IMR-90 (cell line): ENCODE results near the gene ASB7. TPM values are rescaled to one million over a fixed set of nuclear protein-coding genes. Genes with fewer than 3 reads are reported as not detected.

Experiments used
- ATAC-seq: fragments of 200-7000 bp; cut with Tn5 transposase; 2 replicates; pipeline ENCODE4 v1.9.1; 2020; ENCODE audit warnings: low read depth, mild to moderate bottlenecking, moderate library complexity
- BruUV-seq: library from RNA; stranded (reverse); fragments of 400-500 nt; replicated peaks from 2 replicates; lab custom pipeline; 2021; lab: Mats Ljungman, UMichigan
- CTCF ChIA-PET: fragments of 300-600 bp; formaldehyde crosslinking; extraction: SDS; loops from one replicate; lab custom pipeline; 2021; ENCODE audit warnings: antibody characterized with exemption; lab: Yijun Ruan, JAX
- POLR2A ChIA-PET: fragments of 300-600 bp; sonication (Branson Sonifier 250); formaldehyde crosslinking; loops from one replicate; lab custom pipeline; 2022; ENCODE audit warnings: antibody characterized with exemption; ENCODE audit not compliant: unreplicated experiment; lab: Charles Lee
- DNase-seq: peaks from one replicate; pipeline ENCODE4 v3.0.0; 2013
- H2AFZ ChIP-seq: replicated peaks from 2 replicates; pipeline ENCODE3; 2013; ENCODE audit warnings: low read length, mild to moderate bottlenecking; ENCODE audit not compliant: poor library complexity
- H2AK5ac ChIP-seq: 2 replicates; pipeline ENCODE4 v1.6.1; 2013; ENCODE audit warnings: low read depth, low read length, inconsistent platforms
- H2AK9ac ChIP-seq: replicated peaks from 2 replicates; pipeline ENCODE3; 2013; ENCODE audit warnings: mild to moderate bottlenecking, low read depth, low read length, moderate library complexity; ENCODE audit not compliant: poor library complexity
- H2BK120ac ChIP-seq: 2 replicates; pipeline ENCODE4 v1.6.1; 2013; ENCODE audit warnings: low read depth, low read length, inconsistent platforms
- H2BK15ac ChIP-seq: 3 replicates; pipeline ENCODE4 v1.6.1; 2013; ENCODE audit warnings: low read depth, low read length, inconsistent platforms
- H2BK20ac ChIP-seq: 2 replicates; pipeline ENCODE4 v1.6.1; 2013; ENCODE audit warnings: low read depth, mild to moderate bottlenecking, inconsistent platforms, low read length, moderate library complexity
- H2BK5ac ChIP-seq: 2 replicates; pipeline ENCODE4 v1.6.1; 2013; ENCODE audit warnings: mild to moderate bottlenecking, low read depth, low read length, inconsistent platforms; ENCODE audit not compliant: poor library complexity, severe bottlenecking
- H3K14ac ChIP-seq: replicated peaks from 2 replicates; pipeline ENCODE4 v1.6.1; 2013; ENCODE audit warnings: low read depth, low read length, inconsistent platforms
- H3K18ac ChIP-seq: 2 replicates; pipeline ENCODE4 v1.6.1; 2013; ENCODE audit warnings: low read depth, low read length, control low read depth
- H3K23ac ChIP-seq: 2 replicates; pipeline ENCODE4 v1.6.1; 2013; ENCODE audit warnings: low read depth, low read length, inconsistent platforms
- H3K27ac ChIP-seq: 2 replicates; pipeline ENCODE4 v1.5.1; 2013; ENCODE audit warnings: mild to moderate bottlenecking, control low read depth, low read length; ENCODE audit not compliant: insufficient read depth
- H3K27me3 ChIP-seq: 2 replicates; pipeline ENCODE4 v1.6.1; 2013; ENCODE audit warnings: low read length; ENCODE audit not compliant: control insufficient read depth, insufficient read depth
- H3K36me3 ChIP-seq: 2 replicates; pipeline ENCODE4 v1.6.1; 2013; ENCODE audit warnings: low read length, mixed read lengths; ENCODE audit not compliant: control insufficient read depth, insufficient read depth
- H3K4ac ChIP-seq: 2 replicates; pipeline ENCODE4 v1.6.1; 2013; ENCODE audit warnings: low read depth, low read length, inconsistent platforms
- H3K4me1 ChIP-seq: 2 replicates; pipeline ENCODE4 v1.6.1; 2013; ENCODE audit warnings: low read length, mixed read lengths; ENCODE audit not compliant: control insufficient read depth, insufficient read depth
- H3K4me2 ChIP-seq: 2 replicates; pipeline ENCODE4 v1.6.1; 2013; ENCODE audit warnings: low read depth, mild to moderate bottlenecking, control low read depth, low read length, moderate library complexity
- H3K4me3 ChIP-seq: 2 replicates; pipeline ENCODE4 v1.5.1; 2013; ENCODE audit warnings: low read depth, mild to moderate bottlenecking, control low read depth, low read length, moderate library complexity; ENCODE audit not compliant: insufficient read depth
- H3K56ac ChIP-seq: 2 replicates; pipeline ENCODE4 v1.6.1; 2013; ENCODE audit warnings: low read length, inconsistent platforms; ENCODE audit not compliant: insufficient read depth; ENCODE audit errors: extremely low read depth
- H3K79me1 ChIP-seq, 2 experiments: 2 replicates each; pipeline ENCODE4 v1.6.1; 2013; ENCODE audit warnings: low read length in 2 of 2, inconsistent platforms in 1 of 2, low read depth in 1 of 2
- H3K9ac ChIP-seq: 2 replicates; pipeline ENCODE4 v1.6.1; 2013; ENCODE audit warnings: low read depth, low read length, control low read depth
- H3K9me1 ChIP-seq: 2 replicates; pipeline ENCODE4 v1.6.1; 2013; ENCODE audit warnings: low read length, inconsistent platforms; ENCODE audit not compliant: insufficient read depth
- H3K9me3 ChIP-seq: 2 replicates; pipeline ENCODE4 v1.6.1; 2013; ENCODE audit warnings: low read length; ENCODE audit not compliant: control insufficient read depth, insufficient read depth
- H4K20me1 ChIP-seq: 2 replicates; pipeline ENCODE4 v1.6.1; 2013; ENCODE audit warnings: low read length, inconsistent platforms; ENCODE audit not compliant: insufficient read depth
- H4K5ac ChIP-seq: 2 replicates; pipeline ENCODE4 v1.6.1; 2013; ENCODE audit warnings: mild to moderate bottlenecking, low read depth, low read length, control low read depth
- H4K8ac ChIP-seq, 2 experiments: 2 replicates each; pipeline ENCODE4 v1.6.1; 2013; ENCODE audit warnings: low read depth in 2 of 2, low read length in 2 of 2, control low read depth in 1 of 2, inconsistent platforms in 1 of 2
- H4K91ac ChIP-seq: 2 replicates; pipeline ENCODE4 v1.6.1; 2013; ENCODE audit warnings: low read depth, low read length, inconsistent platforms; ENCODE audit not compliant: insufficient read depth
- CTCF ChIP-seq: conservative IDR thresholded peaks from 2 replicates; pipeline ENCODE4 v1.5.1; 2012; ENCODE audit warnings: mild to moderate bottlenecking, low read depth, low read length, improper control_type of control experiment
- MAFK ChIP-seq: IDR thresholded peaks from 2 replicates; pipeline ENCODE4 v1.6.1; 2012; ENCODE audit warnings: low read depth, low read length, improper control_type of control experiment
- MAZ ChIP-seq: IDR thresholded peaks from 2 replicates; pipeline ENCODE4 v1.6.1; 2012; ENCODE audit warnings: low read depth, mild to moderate bottlenecking, low read length, improper control_type of control experiment, moderate library complexity, borderline replicate concordance
- MXI1 ChIP-seq: IDR thresholded peaks from 2 replicates; pipeline ENCODE4 v1.6.1; 2012; ENCODE audit warnings: low read depth, mild to moderate bottlenecking, low read length, moderate library complexity, borderline replicate concordance
- RAD21 ChIP-seq: IDR thresholded peaks from 2 replicates; pipeline ENCODE4 v1.6.1; 2012; ENCODE audit warnings: low read length, improper control_type of control experiment
- RCOR1 ChIP-seq: IDR thresholded peaks from 2 replicates; pipeline ENCODE4 v1.6.1; 2012; ENCODE audit warnings: mild to moderate bottlenecking, low read length, improper control_type of control experiment; ENCODE audit not compliant: insufficient replicate concordance
- SMC3 ChIP-seq: fragments of 150-350 bp; IDR thresholded peaks from 2 replicates; pipeline ENCODE4 v1.6.1; 2016; ENCODE audit warnings: low read depth, mild to moderate bottlenecking, antibody characterized with exemption, low read length, moderate library complexity
- WGBS, 2 experiments: methylation state at CpG; one replicate each; pipeline versions ENCODE4 v1.1.5 to v1.1.7; 2013; ENCODE audit warnings: missing lambda C conversion rate in 2 of 2; ENCODE audit not compliant: insufficient read length in 1 of 2; ENCODE audit errors: extremely low coverage in 2 of 2; 5-methylcytosine and 5-hydroxymethylcytosine counted together
- dilution Hi-C: fragments of 300-500 bp; cut with HindIII; formaldehyde crosslinking; loops from one replicate; pipeline ENCODE4 v1.14.3; 2018; ENCODE audit warnings: low sequenced_read_pairs; ENCODE audit not compliant: unreplicated experiment
- in situ Hi-C: fragments of 300-500 bp; cut with MboI; formaldehyde crosslinking; loops from 3 replicates; pipeline ENCODE4 v1.14.3; 2019; ENCODE audit warnings: low sequenced_read_pairs, inconsistent platforms, mixed read lengths
- intact Hi-C: fragments of 100-400 bp; cut with micrococcal nuclease; formaldehyde crosslinking; loops from 2 replicates; pipeline ENCODE4 v1.10.0; 2022
- polyA plus RNA-seq, 3 experiments: library from polyadenylated mRNA; depleted of rRNA; stranded (reverse); fragments of >200 nt; gene quantifications; 2 replicates each; pipeline ENCODE4 v1.2.3, GENCODE V29; 2012; ENCODE audit warnings: low replicate concordance in 1 of 3
- total RNA-seq: library from RNA; depleted of rRNA; stranded (reverse); fragments of >200 nt; gene quantifications from 2 replicates; pipeline ENCODE4 v1.2.3, GENCODE V29; 2012

Gene ASB7
- total and polyA plus RNA-seq, 2 of the 4 experiments (the other 2 are of a cell fraction) = 7.7 to 16.7 TPM

- peak; percentile 75 for TF ChIP-seq CTCF
- no peak for TF ChIP-seq RCOR1
Observed at GRCh38 chr15:100671858-100672543, 69.6 kb downstream of the ASB7 start (continued).

GRCh38 chr15:100672959-100673358 is 70.6 kb downstream of the ASB7 start:
- 0 out of 2 replicates have a peak overlapping the region, but pooled peaks have one; percentile 4 for H3K4ac ChIP-seq
- no peak overlapping the region for H2BK5ac ChIP-seq
- H2BK15ac ChIP-seq = peak overlapping the region; percentile 28; the same call in 1 of the 3 replicates
- H4K8ac ChIP-seq = no peak overlapping the region
- H2BK20ac ChIP-seq = no peak overlapping the region
- H3K4me1 ChIP-seq = peaks cover 4% of the 10 kb centered on the region; the same call in 1 of the 2 replicates
- H3K4me2 ChIP-seq = no peak overlapping the region
- H3K14ac ChIP-seq = no peak overlapping the region
- POLR2A ChIA-PET = no interaction called here
- no peaks in the 10 kb centered on the region for H3K79me1 ChIP-seq
- intact Hi-C loops (loop anchor here (1.0 kb wide), 3 partner anchors 196 to 334 kb away; no protein-coding TSS in a partner anchor), in situ Hi-C loops (no loop called here), dilution Hi-C loops (no loop called here)
- H3K18ac ChIP-seq = no peak overlapping the region
- no peaks in the 10 kb centered on the region for H3K9me3 ChIP-seq
- ATAC-seq (no peak), DNase-seq (no peak)
- BruUV-seq = no TSS peak
- TF ChIP-seq RAD21 (no peak), SMC3 (no peak), MAZ (no peak), MXI1 (no peak), MAFK (no peak)
- peak overlapping the region; percentile 7; the same call in 1 of the 2 replicates for H2AK5ac ChIP-seq
- no peak overlapping the region for H2AFZ ChIP-seq
- no peak overlapping the region for H3K4me3 ChIP-seq
- peaks cover 9% of the 10 kb centered on the region for H3K9me1 ChIP-seq
- H3K9ac ChIP-seq = no peak overlapping the region
- no CpG with 5 or more reads among the region's 5 CpGs for WGBS, 2 experiments
- no peak overlapping the region for H4K91ac ChIP-seq
- H4K20me1 ChIP-seq = no peaks in the 10 kb centered on the region
- H2AK9ac ChIP-seq = no peak overlapping the region
- H3K36me3 ChIP-seq = no peaks in the 10 kb centered on the region
- no peak overlapping the region for H3K56ac ChIP-seq
- no peak overlapping the region for H3K27ac ChIP-seq
- peak overlapping the region; percentile 59; the same call in 1 of the 2 replicates for H2BK120ac ChIP-seq
- CTCF ChIA-PET = interaction anchor here (0.6 to 2.0 kb wide), 4 partner anchors 18 to 200 kb away, joined by 3 to 15 read pairs (median 4); no protein-coding TSS in a partner anchor
- H4K5ac ChIP-seq = no peak overlapping the region
- H3K27me3 ChIP-seq = no peaks in the 10 kb centered on the region
- no peak overlapping the region for H3K23ac ChIP-seq
